Smooth muscle cell (in vitro differentiated cells): ENCODE results near the gene FAM76A. TPM values are rescaled to one million over a fixed set of nuclear protein-coding genes. Genes with fewer than 3 reads are reported as not detected.

Experiments used
- DNase-seq: peaks from one replicate; lab custom pipeline; 2025; ENCODE audit not compliant: unreplicated experiment; lab: John Stamatoyannopoulos, UW
- H2AFZ ChIP-seq: fragments of 200-600 bp; sonication (generic); 2 replicates; pipeline ENCODE4 v1.6.0; 2016; ENCODE audit warnings: antibody characterized with exemption, low read depth, mild to moderate bottlenecking
- H3F3A ChIP-seq: fragments of 200-600 bp; sonication (generic); 2 replicates; pipeline ENCODE4 v1.6.0; 2017; ENCODE audit warnings: antibody characterized with exemption, low read depth
- H3K27ac ChIP-seq: fragments of 200-600 bp; sonication (generic); 2 replicates; pipeline ENCODE4 v1.5.1; 2016; ENCODE audit warnings: low read depth, mild to moderate bottlenecking
- H3K27me3 ChIP-seq: fragments of 200-600 bp; sonication (generic); 2 replicates; pipeline ENCODE4 v1.6.1; 2016; ENCODE audit warnings: low read depth, mild to moderate bottlenecking
- H3K36me3 ChIP-seq: fragments of 200-600 bp; sonication (generic); 2 replicates; pipeline ENCODE4 v1.5.1; 2016; ENCODE audit warnings: low read depth
- H3K4me1 ChIP-seq: fragments of 200-600 bp; sonication (generic); 2 replicates; pipeline ENCODE4 v1.5.1; 2016; ENCODE audit warnings: low read depth
- H3K4me2 ChIP-seq: fragments of 200-600 bp; sonication (generic); 2 replicates; pipeline ENCODE4 v1.6.0; 2016; ENCODE audit warnings: mild to moderate bottlenecking
- H3K4me3 ChIP-seq: fragments of 200-600 bp; sonication (generic); 2 replicates; pipeline ENCODE4 v1.5.1; 2016; ENCODE audit warnings: mild to moderate bottlenecking
- H3K79me2 ChIP-seq: fragments of 200-600 bp; sonication (generic); 2 replicates; pipeline ENCODE4 v1.6.0; 2016; ENCODE audit warnings: low read depth, mild to moderate bottlenecking
- H3K9ac ChIP-seq: fragments of 200-600 bp; sonication (generic); 2 replicates; pipeline ENCODE4 v1.6.0; 2016; ENCODE audit warnings: low read depth
- H3K9me3 ChIP-seq: fragments of 200-600 bp; sonication (generic); replicated peaks from 2 replicates; pipeline ENCODE4 v1.5.1; 2016; ENCODE audit warnings: low read depth
- H4K20me1 ChIP-seq: fragments of 200-600 bp; sonication (generic); 2 replicates; pipeline ENCODE4 v1.6.0; 2016; ENCODE audit warnings: low read depth
- CTCF ChIP-seq: fragments of 200-600 bp; sonication (generic); IDR thresholded peaks from 2 replicates; pipeline ENCODE4 v1.5.1; 2017; ENCODE audit warnings: borderline replicate concordance, mild to moderate bottlenecking, antibody characterized with exemption; ENCODE audit not compliant: insufficient read depth, poor library complexity, severe bottlenecking
- WGBS: methylation state at CpG from one replicate; pipeline ENCODE4 v1.1.7; 2016; ENCODE audit warnings: low lambda C conversion rate; 5-methylcytosine and 5-hydroxymethylcytosine counted together
- polyA plus RNA-seq: library from polyadenylated mRNA; unstranded; fragments of >200 nt; fragmentation: Nextera tagmentation; extraction: Ambion mirVana; gene quantifications from 2 replicates; pipeline ENCODE4 v1.2.1, GENCODE V29; 2016
- total RNA-seq: library from RNA; depleted of rRNA; stranded (reverse); fragments of >200 nt; gene quantifications from 2 replicates; pipeline ENCODE4 v1.2.3, GENCODE V29; 2014

FAM76A gene
- total and polyA plus RNA-seq, 2 experiments from 2014 or later: 3.1 to 9.0 TPM

DNA sequence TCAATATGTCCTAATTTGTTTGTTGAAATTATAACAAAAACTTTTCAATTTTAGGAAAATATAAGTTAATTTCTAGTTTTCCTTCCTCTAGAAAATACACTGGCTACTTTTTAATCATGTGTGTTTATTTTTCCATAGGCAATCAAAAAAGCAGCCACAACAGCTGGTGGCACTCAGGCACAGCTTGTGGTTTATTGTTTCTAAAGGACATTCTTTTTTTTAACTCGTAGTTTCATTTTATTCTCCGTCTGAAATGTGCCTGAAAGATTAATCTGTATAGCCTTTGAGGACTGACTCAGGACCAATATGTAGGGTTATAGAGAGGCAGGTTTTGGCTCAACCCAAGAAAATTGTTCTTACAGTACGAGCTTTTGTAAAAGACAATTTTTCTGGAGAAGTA is 26.6 kb downstream of the FAM76A start:
- no peaks in the 10 kb centered on the region for H3K4me1 ChIP-seq
- H4K20me1 ChIP-seq: no peaks in the 10 kb centered on the region
- no peak overlapping the region for H3K4me3 ChIP-seq
- no peak overlapping the region for H3K27ac ChIP-seq
- TF ChIP-seq CTCF: no peak
- no peak for DNase-seq
- H3K9ac ChIP-seq: no peak overlapping the region
- no peaks in the 10 kb centered on the region for H3K9me3 ChIP-seq
- H3K27me3 ChIP-seq: no peaks in the 10 kb centered on the region
- H3K36me3 ChIP-seq: no peaks in the 10 kb centered on the region
- no peak overlapping the region for H3K4me2 ChIP-seq
- WGBS: 94% methylated on average over 3 of the region's 3 CpGs
- no peaks in the 10 kb centered on the region for H3K79me2 ChIP-seq
- H3F3A ChIP-seq: no peaks in the 10 kb centered on the region
- H2AFZ ChIP-seq: no peak overlapping the region

GRCh38 chr1:27755286-27755685 is 29.5 kb downstream of the FAM76A start:
- no peak overlapping the region for H2AFZ ChIP-seq
- no peak overlapping the region for H3K27ac ChIP-seq
- H3K4me1 ChIP-seq: no peaks in the 10 kb centered on the region
- no peak overlapping the region for H3K4me2 ChIP-seq
- no peak overlapping the region for H3K4me3 ChIP-seq
- no peaks in the 10 kb centered on the region for H3F3A ChIP-seq
- no peaks in the 10 kb centered on the region for H3K27me3 ChIP-seq
- H4K20me1 ChIP-seq: no peaks in the 10 kb centered on the region
- no peak overlapping the region for H3K9ac ChIP-seq
- peaks cover 7% of the 10 kb centered on the region for H3K36me3 ChIP-seq
- H3K9me3 ChIP-seq: no peaks in the 10 kb centered on the region
- no peak for TF ChIP-seq CTCF
- H3K79me2 ChIP-seq: no peaks in the 10 kb centered on the region
- DNase-seq: no peak
- 97% methylated on average over 1 of the region's 1 CpG for WGBS

DNA sequence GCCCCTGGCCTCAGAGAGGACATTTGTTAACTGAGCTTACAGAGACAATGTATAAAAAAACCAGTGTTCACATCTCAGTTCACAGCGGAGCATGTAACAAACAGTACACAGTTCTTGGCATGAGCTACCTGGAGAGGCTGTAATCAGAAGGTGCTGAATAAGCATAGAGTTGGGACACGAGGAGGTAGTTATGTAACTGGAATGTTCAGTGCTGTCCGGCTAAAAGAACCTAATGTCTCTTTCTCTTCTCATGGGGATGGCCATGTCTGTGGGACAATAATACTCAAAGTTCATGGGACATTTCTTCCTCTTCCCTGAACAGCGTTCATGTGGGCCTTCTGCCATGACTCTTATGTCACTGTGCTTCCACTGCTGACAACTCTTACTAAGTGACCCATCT is 30.1 kb downstream of the FAM76A start:
- no peaks in the 10 kb centered on the region for H3K9me3 ChIP-seq

More for the DNA sequence above, 30.1 kb downstream of the FAM76A start:
- no peak overlapping the region for H3K27ac ChIP-seq
- H3F3A ChIP-seq: no peaks in the 10 kb centered on the region
- DNase-seq: no peak
- WGBS: 100% methylated on average over 4 of the region's 4 CpGs
- no peak overlapping the region for H2AFZ ChIP-seq
- no peaks in the 10 kb centered on the region for H3K4me1 ChIP-seq
- H4K20me1 ChIP-seq: no peaks in the 10 kb centered on the region
- H3K9ac ChIP-seq: no peak overlapping the region
- no peaks in the 10 kb centered on the region for H3K79me2 ChIP-seq
- no peaks in the 10 kb centered on the region for H3K27me3 ChIP-seq
- no peak overlapping the region for H3K4me2 ChIP-seq
- peaks cover 7% of the 10 kb centered on the region for H3K36me3 ChIP-seq
- no peak overlapping the region for H3K4me3 ChIP-seq
- TF ChIP-seq CTCF: no peak
